UCSD-AML1 (cell line): ENCODE measurements around the gene SEC61A2.
A peak's percentile ranks its signal among the peaks of the same experiment; 100 is the strongest.
"Not testable (repeated sequence)": the region's sequence is repeated elsewhere in the genome, so short reads cannot be mapped to it uniquely, and the experiment has no call there.

Source experiments
- DNase-seq: peaks from one replicate; lab custom pipeline; 2025; ENCODE audit not compliant: unreplicated experiment; lab: John Stamatoyannopoulos, UW

The SEC61A2 gene

DNA sequence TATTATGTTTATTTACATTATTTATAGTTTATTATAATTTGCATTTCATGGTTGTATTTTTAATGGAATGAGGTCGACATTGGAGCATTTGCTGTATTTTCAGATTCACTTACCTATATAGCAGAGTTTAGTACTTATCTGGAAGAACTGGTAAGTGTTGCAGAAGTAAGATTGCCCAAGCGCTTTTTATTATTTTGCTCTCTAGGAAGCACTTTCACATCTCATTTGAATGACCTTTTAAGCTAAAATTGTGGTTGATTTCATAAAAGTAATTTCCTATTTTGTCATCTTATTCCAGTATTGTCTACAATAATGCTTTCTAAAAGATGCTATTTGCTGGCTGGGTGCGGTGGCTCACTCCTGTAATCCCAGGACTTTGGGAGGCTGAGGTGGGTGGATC is 28.6 kb downstream of the SEC61A2 start:
- no peak for DNase-seq

DNA sequence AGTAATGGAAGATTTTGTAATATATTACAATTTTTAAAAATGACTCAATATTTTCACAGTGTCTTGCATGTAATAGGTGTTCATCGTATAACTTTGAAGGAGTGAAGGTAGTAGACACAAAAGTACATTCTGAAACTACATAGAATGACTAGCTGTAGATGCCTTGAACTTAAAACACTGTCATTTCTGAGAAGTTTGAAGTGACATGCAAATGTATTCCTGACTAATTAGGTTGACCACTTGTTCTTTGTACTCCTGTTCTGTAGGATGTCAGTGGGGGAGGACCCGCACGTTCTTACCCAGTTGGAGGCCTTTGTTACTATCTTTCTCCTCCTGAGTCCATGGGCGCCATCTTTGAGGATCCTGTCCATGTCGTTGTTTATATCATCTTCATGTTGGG is 31.2 kb downstream of the SEC61A2 start:
- no peak for DNase-seq

DNA sequence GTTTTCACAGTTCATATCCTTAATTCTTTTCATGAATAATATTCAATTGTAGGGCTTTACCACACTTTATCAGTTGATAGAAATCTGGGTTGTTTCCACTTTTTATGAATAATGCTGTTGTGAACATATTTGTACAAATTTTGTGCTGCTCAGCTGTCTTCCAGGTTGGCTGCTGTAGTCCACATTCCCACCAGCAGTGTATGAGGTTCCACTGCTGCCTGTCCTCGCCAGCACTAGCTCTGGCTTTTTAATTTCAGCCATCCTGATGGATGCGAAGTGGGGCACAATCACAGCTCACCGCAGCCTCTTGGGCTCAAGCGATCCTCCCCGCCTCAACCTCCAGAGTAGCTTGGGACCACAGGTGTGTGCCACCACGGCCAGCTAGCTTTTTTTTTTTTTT is 33.5 kb downstream of the SEC61A2 start:
- DNase-seq = no peak

DNA sequence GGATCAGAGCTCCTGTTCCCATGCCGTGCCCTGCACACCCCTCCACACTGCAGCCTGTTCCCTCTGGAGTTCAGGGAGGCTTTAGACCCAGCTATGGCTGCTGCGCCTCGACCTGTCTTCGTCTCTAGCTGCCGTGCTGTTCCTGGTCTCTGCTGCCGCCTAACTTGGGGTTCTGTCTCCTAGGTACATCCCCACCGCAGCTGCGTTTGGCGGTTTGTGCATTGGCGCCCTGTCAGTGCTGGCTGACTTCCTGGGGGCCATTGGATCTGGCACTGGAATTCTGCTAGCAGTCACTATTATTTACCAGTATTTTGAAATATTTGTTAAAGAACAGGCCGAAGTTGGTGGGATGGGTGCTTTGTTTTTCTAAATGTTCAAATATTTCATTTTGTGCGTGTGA is 34.6 kb downstream of the SEC61A2 start:
- DNase-seq = no peak

DNA sequence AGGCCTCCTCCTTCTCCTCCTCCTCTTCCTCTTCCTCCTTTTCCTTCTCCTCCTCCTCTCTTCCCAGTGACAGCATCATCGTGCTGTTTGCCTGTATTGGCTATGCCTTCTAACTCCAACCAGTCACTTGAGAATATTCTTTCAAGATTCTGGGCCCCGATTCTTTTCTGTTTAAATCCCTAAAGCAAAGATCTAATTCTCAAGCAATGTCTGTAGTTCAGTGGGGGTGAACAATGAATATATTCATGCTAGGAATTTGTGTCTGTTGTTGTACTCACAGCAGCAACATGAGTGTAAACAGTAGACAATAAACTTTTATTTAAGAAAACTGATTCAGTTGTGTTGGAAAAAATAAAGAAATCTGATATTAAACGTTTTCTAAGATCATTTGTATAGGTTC is 35.6 kb downstream of the SEC61A2 start:
- no peak for DNase-seq

DNA sequence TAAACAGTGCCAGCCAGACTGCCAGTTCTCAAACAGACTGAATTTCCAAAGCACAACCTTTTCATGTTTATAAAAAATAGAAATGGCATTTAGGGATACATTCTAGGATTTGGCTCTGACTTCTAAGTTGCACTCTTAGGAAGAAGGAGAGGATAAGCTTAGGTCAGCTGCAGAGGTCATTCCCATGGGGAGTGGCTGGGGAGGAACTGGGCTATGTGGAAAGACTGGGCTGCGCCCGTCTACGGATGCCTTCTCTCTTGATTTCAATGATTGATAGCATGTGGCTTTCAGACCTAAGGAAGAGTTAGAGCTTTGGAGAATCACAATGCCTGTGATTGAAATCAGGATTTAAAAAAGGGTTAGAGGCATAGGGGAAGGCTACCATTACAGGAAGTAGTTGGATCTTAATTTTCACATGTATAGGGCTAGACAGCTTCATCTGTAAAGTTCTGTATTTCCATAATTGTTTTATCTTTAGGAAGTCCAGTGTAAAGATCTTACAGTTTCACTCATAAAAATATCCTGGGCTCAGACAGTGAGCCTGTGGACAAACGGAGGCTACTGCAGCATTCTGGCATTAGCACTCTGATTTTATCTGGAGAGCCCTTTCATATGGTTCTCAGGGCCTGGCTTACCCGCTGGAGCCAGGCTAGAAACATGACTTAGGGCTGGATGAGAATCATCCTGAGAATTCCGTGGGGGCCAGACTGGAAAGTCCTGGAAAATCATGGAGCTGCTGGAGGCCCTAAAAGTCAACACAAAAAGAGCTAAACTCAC is 36.7 kb downstream of the SEC61A2 start:
- DNase-seq = no peak

DNA sequence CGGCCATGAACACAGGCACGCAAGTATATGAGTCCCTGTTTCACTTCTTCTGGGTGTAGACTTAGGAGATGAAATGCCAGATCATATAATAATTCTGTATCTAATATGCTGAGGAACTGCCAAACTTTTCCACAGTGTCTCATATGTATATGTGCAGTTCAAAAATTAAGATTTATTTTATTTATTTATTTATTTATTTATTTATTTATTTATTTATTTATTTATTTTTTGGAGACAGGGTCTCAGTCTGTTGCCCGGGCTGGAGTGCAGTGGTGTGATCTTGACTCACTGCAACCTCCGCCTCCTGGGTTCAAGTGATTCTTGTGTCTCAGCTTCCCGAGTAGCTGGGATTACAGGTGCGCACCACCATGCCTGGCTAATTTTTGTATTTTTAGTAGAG is 42.0 kb downstream of the SEC61A2 start:
- DNase-seq = not testable (repeated sequence)

DNA sequence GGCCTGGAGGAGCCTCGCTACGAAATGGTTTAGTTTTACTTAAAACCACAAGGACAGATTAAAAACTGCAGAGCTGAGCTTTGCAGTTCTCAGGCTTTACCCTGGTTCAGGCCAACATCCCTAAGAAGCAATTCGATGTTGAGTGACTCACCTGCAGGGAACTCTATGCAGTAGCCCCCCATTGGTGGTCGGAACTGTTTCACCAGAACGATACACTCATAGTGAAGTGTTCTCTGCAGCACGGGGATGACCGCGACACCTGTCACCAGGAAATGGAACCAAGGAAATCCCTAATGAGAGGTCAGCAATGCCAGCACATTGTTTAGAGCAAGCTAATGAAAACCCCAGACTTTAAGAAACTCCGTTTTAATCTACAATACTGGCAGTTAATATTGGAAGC is 48.2 kb downstream of the SEC61A2 start:
- no peak for DNase-seq

DNA sequence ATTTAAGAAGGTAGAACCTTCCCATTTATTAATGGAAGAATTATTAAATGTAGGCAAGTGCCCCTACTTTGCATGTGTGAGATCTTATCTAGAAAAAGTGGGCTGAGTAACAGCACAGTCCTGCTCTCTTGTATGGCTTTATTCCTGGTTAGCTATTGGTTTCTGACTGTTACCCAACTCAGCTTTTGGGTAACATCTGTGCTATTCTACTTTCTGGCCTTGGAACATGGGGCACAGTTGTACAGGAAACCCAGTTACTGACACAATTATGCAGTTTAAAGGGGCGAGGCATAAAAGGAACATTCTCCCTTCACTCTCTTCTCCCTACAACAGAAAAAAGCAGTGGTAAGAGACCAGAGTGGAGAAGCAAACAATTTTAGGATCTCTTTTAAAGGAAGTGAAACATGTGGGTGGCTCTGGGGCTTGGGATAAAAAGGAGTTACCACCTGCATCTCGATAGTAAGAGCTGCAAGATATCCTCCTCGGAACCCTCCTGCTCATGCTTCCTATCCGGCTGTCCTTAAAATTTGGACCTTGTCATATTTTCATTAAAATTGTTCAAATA is 50.2 kb downstream of the SEC61A2 start:
- no peak for DNase-seq

DNA sequence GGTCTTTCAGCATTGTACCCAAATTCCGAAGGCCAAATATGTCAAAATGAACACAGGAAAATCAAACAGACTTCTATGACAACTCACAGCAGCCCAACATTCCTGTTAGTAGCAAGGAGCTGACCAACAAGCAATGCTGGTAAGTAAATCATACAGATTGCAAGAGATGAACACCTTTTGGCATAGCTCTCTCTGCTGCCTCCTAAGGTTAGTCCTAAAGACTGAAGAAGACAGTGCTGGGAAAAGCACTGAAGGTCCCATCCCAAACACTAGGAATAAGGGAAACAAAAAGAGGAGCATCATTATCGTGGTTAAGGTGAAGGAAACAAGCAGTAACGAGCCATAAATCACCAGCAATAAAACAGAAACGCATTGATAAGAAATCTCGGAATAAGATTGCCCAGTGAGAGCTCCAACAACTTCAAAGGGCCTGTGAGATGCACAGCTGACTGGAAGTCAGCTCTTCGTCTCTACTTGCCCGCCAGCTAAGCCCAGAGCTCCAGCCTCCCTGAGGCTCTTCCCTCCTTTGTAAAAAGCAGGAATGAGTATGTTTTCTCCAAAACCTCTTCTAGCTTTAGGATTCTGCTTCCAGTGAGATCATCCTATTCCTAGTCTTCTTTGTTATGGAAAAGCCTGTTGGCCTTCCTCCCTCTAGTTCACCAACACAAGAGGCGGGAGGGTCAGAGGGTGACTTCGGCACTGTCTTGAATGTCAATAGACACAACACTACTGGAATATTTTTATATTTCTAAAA is 50.9 kb downstream of the SEC61A2 start:
- no peak for DNase-seq

DNA sequence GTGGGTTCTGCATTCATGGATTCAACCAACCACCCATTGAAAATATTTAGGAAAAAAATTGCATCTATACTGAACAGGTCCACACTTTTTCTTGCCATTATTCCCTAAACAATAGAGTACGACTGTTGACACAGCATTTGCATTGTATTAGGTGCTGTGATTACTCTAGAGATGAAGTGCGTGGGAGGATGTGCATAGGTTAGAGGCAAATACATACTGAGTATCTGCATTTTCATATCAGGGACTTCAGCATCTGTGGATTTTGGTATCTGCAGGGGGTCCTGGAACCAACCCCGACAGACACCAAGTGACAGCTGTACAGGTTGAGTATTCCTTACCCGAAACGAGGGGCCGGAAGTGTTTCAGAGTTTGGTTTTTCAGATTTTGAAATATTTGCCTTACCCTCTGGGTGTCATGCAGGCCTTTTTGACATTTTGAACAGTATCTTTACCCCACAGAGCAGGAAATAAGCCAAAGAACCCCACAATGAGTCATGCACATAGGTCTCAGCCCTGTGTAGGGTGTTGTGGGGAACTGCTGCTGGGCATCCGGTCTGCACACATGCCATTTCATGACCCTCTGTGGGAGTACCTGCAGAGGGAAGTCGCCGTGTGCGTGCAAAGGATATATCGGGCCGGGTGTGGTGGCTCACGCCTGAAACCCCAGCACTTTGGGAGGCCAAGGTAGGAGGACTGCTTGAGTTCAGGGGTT is 51.7 kb downstream of the SEC61A2 start:
- DNase-seq = peak; percentile 85

DNA sequence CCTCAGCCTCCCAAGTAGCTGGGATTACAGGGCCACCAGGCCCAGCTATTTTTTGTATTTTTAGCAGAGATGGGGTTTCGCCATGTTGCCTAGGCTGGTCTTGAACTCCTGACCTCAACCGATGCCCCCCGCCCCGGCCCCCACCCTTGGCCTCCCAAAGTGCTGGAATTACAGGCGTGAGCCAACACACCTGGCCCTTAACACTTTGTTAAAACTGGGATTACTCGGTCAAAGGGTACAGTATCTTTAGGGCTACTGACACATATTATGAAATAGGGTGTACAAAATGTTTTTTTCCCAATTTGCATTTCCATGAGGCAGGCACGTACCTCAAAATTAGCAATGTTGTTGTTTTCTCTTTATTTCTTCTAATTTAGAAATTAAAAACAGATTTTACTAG is 54.7 kb downstream of the SEC61A2 start:
- DNase-seq = no peak

DNA sequence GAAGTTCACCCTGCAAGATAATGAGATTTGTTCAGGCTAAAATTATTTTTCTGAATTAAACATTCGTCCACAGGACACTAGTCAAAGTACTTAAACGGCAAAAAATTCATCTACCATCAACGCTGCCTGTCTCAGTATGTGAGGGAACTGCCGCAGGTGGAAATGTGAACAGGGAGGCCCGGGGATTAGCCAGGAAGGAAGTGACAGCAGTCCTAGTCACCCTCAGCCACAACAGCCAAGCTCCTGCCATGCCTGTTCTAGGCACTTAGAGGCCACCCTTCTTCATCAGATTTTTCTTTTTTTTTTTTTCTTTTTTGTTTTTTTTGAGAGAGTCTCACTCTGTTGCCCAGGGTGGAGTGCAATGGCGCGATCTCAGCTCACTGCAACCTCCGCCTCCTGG is 56.8 kb downstream of the SEC61A2 start:
- peak; percentile 44 for DNase-seq

DNA sequence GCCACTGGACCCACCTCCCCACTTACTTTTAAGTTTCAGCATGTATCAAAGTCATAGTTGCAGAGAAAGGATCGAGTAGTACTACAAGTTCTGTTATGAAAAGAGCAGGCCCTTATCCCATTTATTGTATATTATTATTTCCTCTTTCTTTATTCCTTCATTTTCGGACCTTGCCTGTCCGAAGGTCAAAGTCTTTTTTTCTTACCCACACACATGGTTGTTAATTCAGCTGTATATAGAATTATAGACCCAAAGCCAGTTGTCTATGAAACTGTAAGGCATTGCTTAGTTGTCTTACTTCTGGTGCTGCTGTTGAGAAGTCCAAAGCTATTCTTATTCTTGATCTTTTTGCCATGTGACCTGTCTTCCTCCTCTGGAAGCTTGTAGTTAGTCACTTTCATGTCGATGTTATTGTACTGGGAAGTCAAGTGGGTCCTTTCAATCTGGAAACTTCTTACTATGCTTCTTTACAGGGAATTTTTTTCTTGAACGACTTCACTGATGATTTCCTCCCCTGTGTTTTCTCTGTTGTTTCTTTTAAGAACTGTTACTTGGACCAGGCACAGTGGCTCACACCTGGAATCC is 57.9 kb downstream of the SEC61A2 start:
- DNase-seq = no peak

DNA sequence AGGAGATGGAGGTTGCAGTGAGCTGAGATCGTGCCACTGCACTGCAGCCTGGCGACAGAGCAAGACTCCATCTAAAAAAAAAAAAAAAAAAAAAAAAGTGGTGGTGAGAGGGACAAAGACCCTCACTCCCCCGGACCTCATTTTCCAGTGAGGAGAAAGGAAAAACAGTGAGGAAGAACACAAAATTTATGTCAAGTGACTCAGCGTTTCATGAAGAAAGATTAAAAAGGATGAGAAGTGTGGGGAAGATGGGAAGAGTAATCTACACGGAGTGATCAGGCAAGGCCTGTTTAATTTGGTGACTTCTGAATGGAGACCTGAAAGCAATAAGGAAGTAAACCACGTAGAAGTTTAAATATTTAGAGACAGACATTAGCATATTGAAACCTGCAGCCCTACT is 59.2 kb downstream of the SEC61A2 start:
- no peak for DNase-seq

DNA sequence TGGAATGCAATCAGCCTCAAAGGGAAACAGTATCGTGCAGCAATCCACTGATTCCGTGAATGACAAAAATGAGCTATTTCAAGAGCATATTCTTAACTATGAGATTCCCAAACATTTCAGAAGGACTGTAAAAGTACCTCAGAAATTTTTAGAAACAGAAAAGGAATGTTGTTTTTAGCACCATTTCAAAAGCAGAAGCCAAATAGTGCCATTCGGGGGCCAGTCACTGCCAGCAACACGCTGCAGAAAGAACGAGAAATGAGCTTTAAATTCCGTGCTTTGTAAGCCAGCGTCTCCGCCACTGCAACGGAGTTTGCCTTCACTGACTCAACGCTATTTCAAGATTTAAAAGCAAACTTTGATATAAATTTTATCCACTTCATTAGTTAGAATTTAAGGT is 59.9 kb downstream of the SEC61A2 start:
- no peak for DNase-seq

DNA sequence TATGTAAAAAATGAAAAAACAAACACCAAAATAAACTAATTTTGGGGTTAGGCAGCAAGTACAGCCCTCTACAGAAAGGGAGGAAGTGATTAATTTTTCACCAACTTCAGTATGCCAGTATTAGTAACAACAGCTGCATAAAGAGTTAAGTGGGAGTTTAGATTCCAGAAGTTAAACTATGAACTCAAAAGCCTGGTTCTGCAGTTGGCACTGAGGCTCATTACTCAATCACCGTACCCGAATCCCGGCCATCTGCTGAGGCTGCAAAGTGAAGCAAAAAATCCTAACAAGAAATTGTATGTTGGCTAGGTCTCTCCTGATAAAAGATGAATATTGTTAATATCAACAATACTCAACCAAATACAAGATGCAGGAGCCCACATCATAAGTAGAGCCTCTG is 62.2 kb downstream of the SEC61A2 start:
- no peak for DNase-seq

DNA sequence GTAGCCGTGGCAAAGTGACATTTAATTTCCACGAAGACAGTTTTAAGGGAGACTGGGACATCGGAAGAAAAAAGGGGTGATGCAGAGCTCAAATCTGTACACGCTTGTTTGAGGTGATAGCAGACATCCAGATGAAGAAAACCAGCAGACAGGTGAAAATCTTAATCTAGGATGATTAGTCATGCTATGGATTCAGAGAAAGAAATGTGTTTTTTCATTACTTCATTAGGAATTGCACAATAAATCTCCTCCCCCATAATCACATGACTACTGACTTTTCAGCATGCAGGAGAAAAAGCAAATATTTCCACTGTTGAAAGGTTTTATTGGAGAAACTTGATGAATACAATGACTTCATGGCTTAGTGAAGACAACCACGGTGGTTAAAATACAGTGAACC is 63.7 kb downstream of the SEC61A2 start:
- no peak for DNase-seq

DNA sequence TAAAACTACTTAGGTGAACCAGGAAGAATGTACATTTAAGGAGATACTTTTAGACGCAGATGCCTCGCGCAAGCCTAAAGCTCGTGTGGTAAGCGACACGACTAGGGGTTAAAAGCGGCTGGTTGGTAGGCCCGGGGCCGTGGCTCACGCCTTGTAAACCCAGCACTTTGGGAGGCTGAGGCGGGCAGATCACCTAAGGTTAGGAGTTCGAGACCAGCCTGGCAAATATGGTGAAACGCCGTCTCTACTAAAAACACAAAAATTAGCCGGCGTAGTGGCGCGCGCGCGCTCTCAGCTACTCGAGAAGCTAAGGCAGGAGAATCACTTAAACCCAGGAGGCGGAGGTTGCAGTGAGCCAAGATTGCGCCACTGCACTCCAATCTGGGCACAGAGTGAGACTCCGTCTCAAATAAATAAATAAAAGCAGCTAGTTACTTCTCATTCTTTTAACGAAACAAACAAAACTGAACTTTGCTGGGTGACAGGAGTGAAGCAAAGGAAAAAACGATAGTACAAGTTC is 65.3 kb downstream of the SEC61A2 start:
- DNase-seq = peak; percentile 45

DNA sequence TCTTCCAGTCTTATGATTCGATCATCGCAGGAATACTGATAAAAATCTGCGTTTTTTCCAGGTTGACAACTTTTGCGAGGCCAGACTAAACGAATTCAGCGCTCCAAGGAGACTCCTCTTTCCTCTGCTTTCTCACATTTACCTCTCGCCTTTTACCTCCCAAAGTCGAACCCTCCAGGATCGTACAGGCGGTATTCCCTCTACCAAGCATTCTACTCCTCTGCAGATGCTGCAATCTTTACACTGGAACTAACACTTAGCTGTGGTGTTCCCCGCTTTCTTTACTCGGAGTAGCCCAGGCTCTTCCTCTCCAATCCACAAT is 65.8 kb downstream of the SEC61A2 start:
- no peak for DNase-seq
